Uterus (tissue), 2 donors: ENCODE data around the gene RUNX1.

Source experiments
- POLR2A ChIP-seq, 2 donors: fragments of 450-650 bp; IDR thresholded peaks; one replicate each; pipeline ENCODE4 v1.6.1; 2016; ENCODE audit warnings: antibody characterized with exemption in 2 of 2, mild to moderate bottlenecking in 1 of 2, moderate library complexity in 1 of 2
- TF ChIP-seq, protein P1 (sequence below), 4 experiments: fragments of 200-600 bp in 2 of 4; fragments of 450-650 bp in 2 of 4; sonication (generic) in 2 of 4; IDR thresholded peaks; one replicate each; pipeline ENCODE4 v1.5.1; 2016 to 2019; ENCODE audit warnings: antibody characterized with exemption in 4 of 4, mild to moderate bottlenecking in 2 of 4, moderate library complexity in 1 of 4

DNA sequence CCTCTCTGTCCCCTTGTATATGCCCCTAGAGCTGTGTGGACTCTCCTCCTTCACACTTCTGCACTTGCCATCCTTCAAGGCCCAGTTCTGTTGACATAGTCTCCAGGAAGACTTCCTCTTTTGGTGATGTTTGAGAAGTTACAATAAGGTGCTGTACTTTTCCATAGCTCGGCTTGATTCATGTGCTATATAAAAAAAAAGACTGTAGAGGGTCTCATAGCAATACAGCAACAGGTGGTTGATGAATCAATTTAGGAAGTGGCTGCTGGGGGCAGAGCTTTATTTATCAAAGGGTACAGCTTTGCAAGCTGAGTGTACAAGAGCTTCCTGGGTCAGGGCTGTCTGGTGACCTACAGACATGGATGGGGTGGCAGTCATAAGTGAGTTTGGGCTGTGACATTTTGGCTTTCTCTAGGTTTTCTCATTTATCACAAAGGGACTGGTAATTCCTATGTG is 102.7 kb downstream of the RUNX1 start:
- TF ChIP-seq, protein P1, sequence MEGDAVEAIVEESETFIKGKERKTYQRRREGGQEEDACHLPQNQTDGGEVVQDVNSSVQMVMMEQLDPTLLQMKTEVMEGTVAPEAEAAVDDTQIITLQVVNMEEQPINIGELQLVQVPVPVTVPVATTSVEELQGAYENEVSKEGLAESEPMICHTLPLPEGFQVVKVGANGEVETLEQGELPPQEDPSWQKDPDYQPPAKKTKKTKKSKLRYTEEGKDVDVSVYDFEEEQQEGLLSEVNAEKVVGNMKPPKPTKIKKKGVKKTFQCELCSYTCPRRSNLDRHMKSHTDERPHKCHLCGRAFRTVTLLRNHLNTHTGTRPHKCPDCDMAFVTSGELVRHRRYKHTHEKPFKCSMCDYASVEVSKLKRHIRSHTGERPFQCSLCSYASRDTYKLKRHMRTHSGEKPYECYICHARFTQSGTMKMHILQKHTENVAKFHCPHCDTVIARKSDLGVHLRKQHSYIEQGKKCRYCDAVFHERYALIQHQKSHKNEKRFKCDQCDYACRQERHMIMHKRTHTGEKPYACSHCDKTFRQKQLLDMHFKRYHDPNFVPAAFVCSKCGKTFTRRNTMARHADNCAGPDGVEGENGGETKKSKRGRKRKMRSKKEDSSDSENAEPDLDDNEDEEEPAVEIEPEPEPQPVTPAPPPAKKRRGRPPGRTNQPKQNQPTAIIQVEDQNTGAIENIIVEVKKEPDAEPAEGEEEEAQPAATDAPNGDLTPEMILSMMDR (IDR thresholded peaks at IDR 0.05), result no peak
- no peak for TF ChIP-seq POLR2A (IDR thresholded peaks at IDR 0.05)
